Measurements from ENCODE around the gene GABRA6. TPM values are rescaled to one million over a fixed set of nuclear protein-coding genes. Genes with fewer than 3 reads are reported as not detected.

GABRA6 gene
- total RNA-seq, 1 experiment from 2014 or later = not detected

GRCh38 chr5:161744276-161744675 is 58.8 kb downstream of the GABRA6 start:
- no peak for DNase-seq (ENCODE audit: low spot score)
- in situ Hi-C loops (cut with HindIII; ENCODE audit: low sequenced_read_pairs) = no loop called here

GRCh38 chr5:161745392-161745791 is 59.9 kb downstream of the GABRA6 start:
- in situ Hi-C loops (cut with HindIII; ENCODE audit: low sequenced_read_pairs) = no loop called here

GRCh38 chr5:161751265-161751664 is 65.7 kb downstream of the GABRA6 start:
- no peak for DNase-seq (ENCODE audit: low spot score)

More at GRCh38 chr5:161745392-161745791, 59.9 kb downstream of the GABRA6 start:
- no peak for DNase-seq (ENCODE audit: low spot score)

More at GRCh38 chr5:161751265-161751664, 65.7 kb downstream of the GABRA6 start:
- in situ Hi-C loops (cut with HindIII; ENCODE audit: low sequenced_read_pairs) = no loop called here

Other genes starting within 250 kb of the GABRA6 start
- under 0.01 TPM in 1 of 2 replicates, not detected in the other for gene GABRB2, start 139.0 kb upstream of the GABRA6 start, total RNA-seq (2014; rRNA removed; shearing (Covaris generic))
- gene GABRA1, start 162.4 kb downstream of the GABRA6 start, total RNA-seq (2014; rRNA removed; shearing (Covaris generic)) = not detected in 2 replicates